Measurements from ENCODE around the gene LOXL4.

LOXL4 gene

DNA sequence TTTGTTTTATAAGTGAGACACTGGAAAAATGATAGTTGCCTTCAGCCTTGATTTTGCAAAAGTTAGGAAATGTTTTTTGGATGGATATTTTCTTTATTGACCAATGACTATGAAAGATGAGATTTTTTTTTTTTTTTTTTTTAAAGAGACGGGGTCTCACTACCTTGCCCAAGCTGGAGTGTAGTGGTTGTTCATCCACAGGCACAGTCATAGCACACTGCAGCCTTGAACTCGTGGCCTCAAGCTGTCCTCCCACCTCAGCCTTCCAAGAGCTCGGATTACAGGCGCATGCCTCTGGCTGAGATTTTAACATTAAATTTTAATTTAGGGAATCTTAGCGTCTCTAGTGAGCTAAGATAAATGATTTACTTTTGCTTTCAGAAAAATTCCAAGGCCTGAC is 66.2 kb downstream of the LOXL4 start:
- no peak for DNase-seq
